ENCODE data around the gene C1GALT1C1L. TPM values are rescaled to one million over a fixed set of nuclear protein-coding genes. Genes with fewer than 3 reads are reported as not detected.
"Not testable (repeated sequence)": the region's sequence is repeated elsewhere in the genome, so short reads cannot be mapped to it uniquely, and the experiment has no call there.

The C1GALT1C1L gene
- total RNA-seq, 1 donor from 2014 or later = 1.1 TPM

DNA sequence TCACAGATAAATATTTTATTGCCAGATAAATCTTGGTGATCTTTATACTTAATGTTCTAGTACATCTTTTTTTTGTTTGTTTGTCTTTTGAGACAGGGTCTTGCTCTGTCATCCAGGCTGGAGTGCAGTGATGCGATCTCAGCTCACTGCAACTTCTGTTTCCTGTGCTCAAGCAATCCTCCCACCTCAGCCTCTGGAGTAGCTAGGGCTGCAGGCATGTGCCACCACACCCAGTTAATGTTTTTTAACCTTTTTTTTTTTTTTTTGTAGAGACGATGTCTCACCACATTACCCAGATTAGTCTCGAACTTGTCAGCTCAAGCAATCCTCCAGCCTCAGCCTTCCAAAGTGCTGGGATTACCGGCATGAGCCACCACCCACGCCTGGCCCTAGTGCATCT lies 9.1 kb upstream of the C1GALT1C1L start:
- no peak overlapping the region for H3K4me3 ChIP-seq (ENCODE audit: low read depth, low read length)
- H3K27me3 ChIP-seq (ENCODE audit: control insufficient read depth, insufficient read depth, low read length) = no peaks in the 10 kb centered on the region
- TF ChIP-seq, protein P1, sequence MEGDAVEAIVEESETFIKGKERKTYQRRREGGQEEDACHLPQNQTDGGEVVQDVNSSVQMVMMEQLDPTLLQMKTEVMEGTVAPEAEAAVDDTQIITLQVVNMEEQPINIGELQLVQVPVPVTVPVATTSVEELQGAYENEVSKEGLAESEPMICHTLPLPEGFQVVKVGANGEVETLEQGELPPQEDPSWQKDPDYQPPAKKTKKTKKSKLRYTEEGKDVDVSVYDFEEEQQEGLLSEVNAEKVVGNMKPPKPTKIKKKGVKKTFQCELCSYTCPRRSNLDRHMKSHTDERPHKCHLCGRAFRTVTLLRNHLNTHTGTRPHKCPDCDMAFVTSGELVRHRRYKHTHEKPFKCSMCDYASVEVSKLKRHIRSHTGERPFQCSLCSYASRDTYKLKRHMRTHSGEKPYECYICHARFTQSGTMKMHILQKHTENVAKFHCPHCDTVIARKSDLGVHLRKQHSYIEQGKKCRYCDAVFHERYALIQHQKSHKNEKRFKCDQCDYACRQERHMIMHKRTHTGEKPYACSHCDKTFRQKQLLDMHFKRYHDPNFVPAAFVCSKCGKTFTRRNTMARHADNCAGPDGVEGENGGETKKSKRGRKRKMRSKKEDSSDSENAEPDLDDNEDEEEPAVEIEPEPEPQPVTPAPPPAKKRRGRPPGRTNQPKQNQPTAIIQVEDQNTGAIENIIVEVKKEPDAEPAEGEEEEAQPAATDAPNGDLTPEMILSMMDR (IDR thresholded peaks at IDR 0.05; ENCODE audit: insufficient read depth, low read length, poor library complexity, severe bottlenecking) = no peak
- DNase-seq (ENCODE audit: low read depth) = no peak
- H3K36me3 ChIP-seq (ENCODE audit: control insufficient read depth, insufficient read depth, low read length) = no peaks in the 10 kb centered on the region

DNA sequence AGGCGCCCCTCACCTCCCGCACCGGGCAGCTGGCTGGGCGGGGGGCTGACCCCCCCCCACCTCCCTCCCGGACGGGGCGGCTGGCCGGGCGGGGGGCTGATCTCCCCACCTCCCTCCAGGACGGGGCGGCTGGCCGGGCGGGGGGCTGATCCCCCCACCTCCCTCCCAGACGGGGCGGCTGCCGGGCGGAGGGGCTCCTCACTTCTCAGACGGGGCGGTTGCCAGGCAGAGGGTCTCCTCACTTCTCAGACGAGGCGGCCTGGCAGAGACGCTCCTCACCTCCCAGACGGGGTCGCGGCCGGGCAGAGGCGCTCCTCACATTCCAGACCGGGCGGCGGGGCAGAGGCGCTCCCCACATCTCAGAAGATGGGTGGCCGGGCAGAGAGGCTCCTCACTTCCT lies 1.6 kb upstream of the C1GALT1C1L start:
- DNase-seq (ENCODE audit: low read depth); H3K36me3 ChIP-seq (ENCODE audit: control insufficient read depth, insufficient read depth, low read length); H3K4me3 ChIP-seq (ENCODE audit: low read depth, low read length); H3K27me3 ChIP-seq (ENCODE audit: control insufficient read depth, insufficient read depth, low read length): not testable (repeated sequence)

DNA sequence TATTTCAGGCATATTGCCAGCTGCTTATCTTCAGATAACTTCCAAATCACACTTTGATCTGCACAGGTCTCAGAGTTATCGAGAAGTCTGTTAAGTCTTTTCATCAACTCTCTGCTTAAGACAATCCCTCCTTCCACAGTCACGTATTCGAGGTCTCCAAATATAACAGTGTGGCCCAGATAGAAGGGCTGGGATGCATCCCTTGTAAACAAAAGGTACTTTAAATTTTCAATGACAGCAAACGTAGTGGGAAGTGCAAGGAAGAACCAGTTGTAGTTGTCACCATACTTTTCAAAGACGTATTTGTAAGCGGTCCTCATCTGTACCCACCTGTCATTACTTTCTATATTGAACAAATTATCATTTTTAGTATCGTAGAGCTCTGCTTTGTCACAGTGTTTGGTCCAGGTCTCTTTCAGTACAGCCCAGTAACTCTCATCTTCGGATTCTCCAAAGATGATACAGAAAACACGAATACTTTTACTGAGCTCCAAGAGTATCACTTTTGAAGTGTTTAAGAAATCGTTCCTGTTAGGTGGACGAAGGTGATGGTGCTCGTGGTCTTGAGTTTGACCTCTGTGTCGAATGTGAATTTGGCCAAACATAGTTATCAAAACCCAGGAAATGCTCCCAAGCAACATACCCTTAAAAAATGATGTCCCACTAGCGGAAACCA lies 445 bp downstream of the C1GALT1C1L start:
- Histone ChIP-seq H3K36me3 (ENCODE audit: control insufficient read depth, insufficient read depth, low read length) (no peaks in the 10 kb centered on the region), H3K27me3 (ENCODE audit: control insufficient read depth, insufficient read depth, low read length) (no peaks in the 10 kb centered on the region), H3K4me3 (ENCODE audit: low read depth, low read length) (peak overlapping the region; percentile 44)
- no peak for DNase-seq (ENCODE audit: low read depth)
- TF ChIP-seq, protein P1 (IDR thresholded peaks at IDR 0.05; ENCODE audit: insufficient read depth, low read length, poor library complexity, severe bottlenecking) = no peak

- no peak for DNase-seq (ENCODE audit: low read depth)
- Histone ChIP-seq H3K27me3 (ENCODE audit: control insufficient read depth, insufficient read depth, low read length) (no peaks in the 10 kb centered on the region), H3K4me3 (ENCODE audit: low read depth, low read length) (no peak overlapping the region), H3K36me3 (ENCODE audit: control insufficient read depth, insufficient read depth, low read length) (no peaks in the 10 kb centered on the region)
- TF ChIP-seq, protein P1 (IDR thresholded peaks at IDR 0.05; ENCODE audit: insufficient read depth, low read length, poor library complexity, severe bottlenecking) = no peak
Observed at GRCh38 chr2:43657241-43657640, 19.0 kb downstream of the C1GALT1C1L start.

- DNase-seq (ENCODE audit: low read depth) = no peak
- TF ChIP-seq, protein P1 (IDR thresholded peaks at IDR 0.05; ENCODE audit: insufficient read depth, low read length, poor library complexity, severe bottlenecking) = no peak
- no peak overlapping the region for H3K4me3 ChIP-seq (ENCODE audit: low read depth, low read length)
- H3K36me3 ChIP-seq (ENCODE audit: control insufficient read depth, insufficient read depth, low read length) = no peaks in the 10 kb centered on the region
- no peaks in the 10 kb centered on the region for H3K27me3 ChIP-seq (ENCODE audit: control insufficient read depth, insufficient read depth, low read length)
Observed at GRCh38 chr2:43653506-43653905, 22.7 kb downstream of the C1GALT1C1L start.

- DNase-seq (ENCODE audit: low read depth) = no peak
Observed at GRCh38 chr2:43648994-43649701, 27.1 kb downstream of the C1GALT1C1L start.

More at GRCh38 chr2:43648994-43649701, 27.1 kb downstream of the C1GALT1C1L start:
- no peak overlapping the region for H3K4me3 ChIP-seq (ENCODE audit: low read depth, low read length)
- no peaks in the 10 kb centered on the region for H3K36me3 ChIP-seq (ENCODE audit: control insufficient read depth, insufficient read depth, low read length)
- TF ChIP-seq, protein P1 (IDR thresholded peaks at IDR 0.05; ENCODE audit: insufficient read depth, low read length, poor library complexity, severe bottlenecking) = no peak
- no peaks in the 10 kb centered on the region for H3K27me3 ChIP-seq (ENCODE audit: control insufficient read depth, insufficient read depth, low read length)

Measured in kidney epithelial cell (primary cell).